Measurements from ENCODE around the gene CTTNBP2NL.
"Not testable (repeated sequence)": the region's sequence is repeated elsewhere in the genome, so short reads cannot be mapped to it uniquely, and the experiment has no call there.

CTTNBP2NL gene

DNA sequence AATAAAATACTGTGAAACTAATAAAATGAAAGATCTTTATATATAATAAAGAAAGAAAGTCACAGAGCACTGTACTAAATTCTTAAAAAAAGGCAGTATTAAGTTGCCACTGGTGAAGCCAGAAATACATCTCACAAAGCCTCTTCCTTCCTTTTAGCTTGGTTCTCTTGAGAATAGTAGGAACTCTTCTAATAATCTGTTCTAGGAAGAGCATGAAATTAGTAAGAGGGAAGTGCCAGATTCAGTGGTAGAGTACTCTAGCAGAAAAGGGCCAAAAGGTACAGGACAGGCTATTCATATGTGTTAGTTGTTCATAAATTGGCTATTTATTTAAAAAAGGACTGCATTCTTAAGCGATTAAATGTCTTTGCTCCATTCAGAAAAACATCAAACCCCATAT is 33.7 kb downstream of the CTTNBP2NL start:
- DNase-seq = no peak

- DNase-seq = no peak
Observed at GRCh38 chr1:112431038-112431437, 35.0 kb downstream of the CTTNBP2NL start.

GRCh38 chr1:112435448-112435847 is 39.4 kb downstream of the CTTNBP2NL start:
- DNase-seq = no peak

DNA sequence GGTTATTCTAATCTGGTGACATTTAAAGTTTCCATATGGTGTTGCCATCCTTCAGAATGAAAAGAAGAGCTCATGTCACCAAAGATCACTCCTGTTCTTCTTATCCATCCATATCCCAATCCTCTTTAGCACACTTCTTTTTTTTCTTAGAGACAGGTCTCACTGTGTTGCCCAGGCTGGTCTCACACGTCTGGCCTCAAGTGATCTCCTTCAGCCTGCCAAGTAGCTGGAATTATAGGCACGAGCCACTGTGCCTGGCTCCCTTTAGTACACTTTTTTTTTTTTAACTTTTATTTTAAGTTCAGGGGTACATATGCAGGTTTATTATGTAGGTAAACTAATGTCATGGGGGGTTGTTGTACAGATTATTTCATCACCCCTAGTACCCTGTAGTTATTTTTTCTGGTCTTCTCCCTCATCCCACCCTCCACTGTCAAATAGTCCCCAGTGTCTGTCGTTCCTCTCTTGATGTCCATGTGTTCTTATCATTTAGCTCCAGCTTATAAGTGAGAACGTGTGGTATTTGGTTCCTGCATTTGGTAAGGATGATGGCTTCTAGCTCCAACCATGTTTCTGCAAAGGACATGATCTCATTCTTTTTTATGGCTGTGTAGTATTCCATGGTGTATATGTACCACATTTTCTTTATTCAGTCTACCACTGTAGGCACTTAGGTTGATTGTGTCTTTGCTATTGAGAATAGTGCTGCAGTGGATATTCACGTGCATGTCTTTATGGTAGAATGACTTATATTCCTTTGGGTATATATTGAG is 40.6 kb downstream of the CTTNBP2NL start:
- DNase-seq = no peak

DNA sequence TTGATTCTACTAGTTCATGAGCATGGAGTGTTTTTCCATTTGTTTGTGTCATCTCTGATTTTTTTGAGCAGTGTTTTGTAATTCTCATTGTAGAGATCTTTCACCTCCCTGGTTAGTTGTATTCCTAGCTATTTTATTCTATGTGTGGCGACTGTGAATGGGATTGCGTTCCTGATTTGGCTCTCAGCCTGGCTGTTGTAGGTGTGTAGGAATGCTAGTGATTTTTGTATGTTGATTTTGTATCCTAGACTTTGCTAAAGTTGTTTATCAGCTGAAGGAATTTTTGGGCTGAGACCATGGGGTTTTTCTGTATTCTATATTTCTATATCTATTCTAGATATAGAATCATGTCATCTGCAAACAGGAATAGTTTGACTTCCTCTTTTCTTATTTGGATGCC is 42.1 kb downstream of the CTTNBP2NL start:
- DNase-seq = not testable (repeated sequence)

- no peak for DNase-seq
Observed at GRCh38 chr1:112439592-112439991, 43.6 kb downstream of the CTTNBP2NL start.

- DNase-seq = no peak
Observed at GRCh38 chr1:112440574-112440973, 44.6 kb downstream of the CTTNBP2NL start.

DNA sequence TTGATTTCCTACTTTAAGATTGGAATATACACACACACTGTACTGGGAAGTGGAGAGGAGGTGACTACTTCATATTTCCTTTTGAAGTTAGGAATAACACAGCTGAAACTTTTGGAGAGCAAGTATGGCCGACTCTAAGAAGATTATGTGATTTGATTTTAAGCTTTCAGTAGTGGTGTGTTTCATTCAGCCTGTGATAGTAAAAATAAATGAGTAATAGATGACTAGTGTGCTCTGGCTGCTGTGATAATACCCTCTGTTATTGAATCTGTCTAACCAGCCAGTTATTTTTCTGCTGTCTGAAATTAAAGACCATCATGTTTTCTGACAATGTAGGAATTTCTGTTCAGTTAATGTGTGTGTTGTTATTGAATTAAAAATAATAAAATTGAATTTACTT is 48.3 kb downstream of the CTTNBP2NL start:
- DNase-seq = no peak

DNA sequence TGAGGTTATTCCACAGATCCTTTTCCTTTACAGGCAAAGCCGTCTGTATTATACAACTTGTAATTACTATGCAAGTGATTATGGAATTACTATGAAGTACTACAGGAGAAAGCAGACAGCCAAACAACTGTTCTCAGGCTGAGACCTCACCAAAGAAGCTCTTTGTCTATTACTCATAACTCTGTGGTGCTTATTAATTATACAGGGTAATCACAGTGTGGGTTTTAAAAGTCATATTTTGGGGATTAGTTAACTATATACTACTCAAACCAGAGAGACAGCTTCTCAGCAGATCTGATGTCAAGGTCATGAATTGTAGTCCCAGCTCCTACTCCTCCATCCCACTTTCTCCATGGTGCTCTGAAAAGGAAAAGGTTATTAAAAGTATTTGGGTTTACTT is 49.6 kb downstream of the CTTNBP2NL start:
- DNase-seq = no peak

DNA sequence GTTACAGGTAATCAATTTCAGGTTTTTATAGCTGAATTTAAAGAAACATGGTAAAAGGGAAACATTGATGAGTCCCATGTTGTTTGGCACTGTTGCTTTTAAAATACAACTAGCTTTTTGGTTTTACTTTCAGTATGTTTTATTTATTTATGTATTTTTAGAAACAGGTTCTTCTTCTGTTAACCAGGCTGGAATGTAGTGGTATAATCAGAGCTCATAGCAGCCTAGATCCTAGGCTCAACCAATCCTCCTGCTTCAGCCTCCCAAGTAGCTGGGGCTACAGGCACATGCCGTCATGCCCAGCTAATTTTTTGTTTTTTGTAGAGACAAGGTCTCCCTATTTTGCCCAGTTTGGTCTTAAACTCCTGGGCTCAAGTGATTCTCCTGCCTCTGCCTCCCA is 50.4 kb downstream of the CTTNBP2NL start:
- DNase-seq = no peak

GRCh38 chr1:112448904-112449629 is 53.1 kb downstream of the CTTNBP2NL start:
- no peak for DNase-seq

DNA sequence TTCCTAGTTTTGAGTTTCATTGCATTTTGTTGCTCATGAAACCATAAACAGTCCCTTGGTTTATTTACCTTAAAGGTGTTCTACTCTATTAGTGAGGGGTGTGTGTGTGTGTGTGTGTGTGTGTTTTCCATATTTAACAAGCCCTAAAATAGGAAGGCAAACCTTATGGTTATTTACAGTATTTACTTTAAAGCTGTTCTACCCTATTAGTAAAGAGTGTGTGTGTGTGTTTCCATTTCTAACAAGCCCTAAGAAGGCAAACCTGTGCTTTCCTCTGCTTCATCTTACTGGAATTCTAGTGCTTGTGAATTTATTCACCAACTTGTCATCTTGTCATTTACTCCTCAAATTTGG is 53.6 kb downstream of the CTTNBP2NL start:
- no peak for DNase-seq

DNA sequence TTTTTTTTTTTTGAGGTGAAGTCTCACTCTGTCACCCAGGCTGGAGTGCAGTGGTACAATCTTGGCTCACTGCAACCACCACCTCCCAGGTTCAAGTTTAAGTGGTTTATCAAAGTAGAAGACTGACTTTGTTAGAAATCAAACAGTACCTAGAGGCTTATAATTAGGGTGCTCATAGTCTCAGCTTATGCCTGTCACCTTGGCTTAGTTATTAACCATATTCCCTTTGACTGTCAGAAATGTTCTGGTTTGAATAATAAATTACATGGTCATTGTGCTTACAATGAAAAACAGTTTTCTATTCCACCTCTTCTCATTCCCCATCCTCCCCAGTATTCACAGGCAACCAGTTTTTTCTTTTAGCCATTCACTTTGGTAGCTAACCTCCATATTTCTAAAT is 54.8 kb downstream of the CTTNBP2NL start:
- DNase-seq = no peak

DNA sequence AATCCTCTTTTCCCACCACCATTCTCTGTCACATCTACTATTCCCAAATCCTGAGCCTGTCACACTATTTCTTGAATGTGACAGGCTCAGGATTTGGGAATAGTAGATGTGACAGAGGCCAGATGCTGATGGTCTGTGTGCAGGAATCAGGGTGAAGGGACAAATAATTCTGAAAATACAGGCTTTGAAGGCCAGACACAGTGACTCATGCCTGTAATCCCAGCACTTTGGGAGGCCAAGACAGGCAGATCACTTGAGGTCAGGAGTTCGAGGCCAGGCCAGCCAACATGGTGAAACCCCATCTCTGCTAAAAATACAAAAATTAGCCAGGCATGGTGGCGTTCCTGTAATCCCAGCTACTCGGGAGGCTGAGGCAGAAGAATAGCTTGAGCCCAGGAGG is 55.3 kb downstream of the CTTNBP2NL start:
- not testable (repeated sequence) for DNase-seq

DNA sequence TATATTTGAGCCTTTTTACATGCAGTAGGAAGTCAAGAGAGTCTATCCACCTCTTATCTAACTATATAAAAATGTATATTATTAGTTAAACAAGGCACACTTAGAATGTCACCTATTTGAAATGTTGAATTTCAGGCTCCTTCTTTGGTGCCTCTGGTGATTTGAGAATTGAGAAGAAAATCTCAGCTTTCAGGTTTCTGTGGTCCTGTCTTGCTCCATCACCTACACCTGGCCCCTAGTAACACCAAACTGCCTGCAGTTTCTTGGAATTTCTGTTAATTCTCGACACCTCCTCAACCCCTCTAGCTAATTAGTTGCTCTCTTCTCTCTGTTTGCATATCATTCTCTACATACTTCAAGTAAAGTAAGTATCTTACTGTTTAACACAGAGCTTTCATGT is 57.9 kb downstream of the CTTNBP2NL start:
- DNase-seq = no peak

DNA sequence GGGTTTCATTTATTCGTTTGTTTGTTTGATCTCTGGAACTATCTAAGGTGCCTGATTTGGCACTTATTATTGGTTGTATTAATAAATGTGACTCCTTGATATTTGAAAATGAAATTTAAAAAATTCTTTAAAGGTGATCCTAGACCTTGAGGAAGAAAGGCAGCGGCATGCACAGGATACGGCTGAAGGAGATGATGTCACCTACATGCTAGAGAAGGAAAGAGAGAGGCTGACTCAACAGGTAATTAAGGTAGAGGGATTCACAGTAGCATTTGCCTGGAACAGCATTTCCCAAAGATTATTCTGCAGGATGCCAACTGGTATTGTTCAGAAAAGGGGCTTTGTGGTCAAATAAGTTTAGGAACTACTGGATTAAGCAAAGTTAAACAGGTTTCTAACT is 58.3 kb downstream of the CTTNBP2NL start:
- DNase-seq = no peak

DNA sequence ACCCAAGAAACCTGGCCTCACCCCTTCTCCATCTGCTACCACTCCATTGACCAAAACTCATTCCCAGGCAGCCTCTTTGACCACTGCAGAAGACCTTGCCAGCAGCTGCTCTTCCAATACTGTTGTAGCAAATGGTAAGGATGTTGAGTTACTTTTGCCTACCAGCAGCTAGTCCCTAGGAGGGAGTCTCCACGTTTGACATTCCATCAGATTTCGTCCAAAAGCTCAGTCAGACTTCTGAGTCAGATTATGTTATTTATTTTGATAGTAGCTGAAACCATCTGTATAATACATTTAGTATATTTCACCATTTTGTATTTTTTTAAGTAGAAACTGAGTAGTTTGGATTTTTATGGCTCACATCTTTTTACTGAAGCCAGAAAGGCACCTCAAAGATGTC is 61.2 kb downstream of the CTTNBP2NL start:
- DNase-seq = no peak

- DNase-seq = no peak
Observed at GRCh38 chr1:112457955-112458354, 61.9 kb downstream of the CTTNBP2NL start.

- no peak for DNase-seq
Observed at GRCh38 chr1:112458756-112459155, 62.7 kb downstream of the CTTNBP2NL start.

- DNase-seq = no peak
Observed at GRCh38 chr1:112460615-112461014, 64.6 kb downstream of the CTTNBP2NL start.

DNA sequence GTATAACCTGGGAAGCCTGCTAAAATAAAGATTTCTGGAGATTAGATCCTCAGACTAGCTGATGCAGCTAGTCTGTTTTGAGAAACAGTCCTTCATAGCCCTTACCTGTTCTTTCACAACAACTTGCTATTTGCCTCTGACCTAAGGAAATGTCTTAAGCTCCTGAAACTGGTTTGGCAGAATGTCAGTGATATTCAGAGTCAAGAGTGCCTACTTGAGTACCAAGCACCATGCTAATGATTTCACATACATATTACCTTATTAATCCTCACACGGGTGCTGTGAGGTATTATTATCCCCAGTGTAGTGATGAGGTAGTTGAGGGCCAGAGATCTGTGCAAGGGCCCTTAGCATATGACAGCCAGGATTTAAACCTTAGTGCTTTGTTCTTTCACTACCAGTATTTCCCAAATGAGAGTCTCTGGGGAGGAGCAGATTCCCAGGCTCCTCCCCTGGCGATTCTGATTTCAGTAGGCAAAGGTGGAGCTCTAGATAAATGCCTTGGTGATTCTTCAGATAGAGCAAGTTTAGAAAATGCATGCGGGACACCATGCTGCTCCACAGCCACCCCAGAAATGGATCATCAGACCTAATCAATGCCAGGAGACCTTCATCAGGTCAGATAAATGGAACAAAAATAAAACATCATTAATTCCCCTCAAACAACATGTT is 65.3 kb downstream of the CTTNBP2NL start:
- DNase-seq = no peak

DNA sequence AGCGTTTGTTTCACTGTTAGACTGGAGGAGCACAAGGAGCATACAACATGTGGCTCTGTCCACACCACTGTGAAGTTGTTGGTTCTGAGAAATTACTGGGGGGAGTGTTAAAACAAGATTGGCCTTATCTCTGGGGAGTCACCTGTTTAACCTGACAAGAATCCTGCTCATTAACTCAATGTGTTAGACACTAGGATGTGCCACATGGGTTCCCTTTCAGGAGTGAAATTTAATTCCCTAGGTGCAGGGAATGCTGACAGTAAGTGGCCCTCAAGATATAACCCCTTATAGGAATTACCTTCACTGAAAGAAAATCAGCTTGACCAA is 66.9 kb downstream of the CTTNBP2NL start:
- DNase-seq = no peak

DNA sequence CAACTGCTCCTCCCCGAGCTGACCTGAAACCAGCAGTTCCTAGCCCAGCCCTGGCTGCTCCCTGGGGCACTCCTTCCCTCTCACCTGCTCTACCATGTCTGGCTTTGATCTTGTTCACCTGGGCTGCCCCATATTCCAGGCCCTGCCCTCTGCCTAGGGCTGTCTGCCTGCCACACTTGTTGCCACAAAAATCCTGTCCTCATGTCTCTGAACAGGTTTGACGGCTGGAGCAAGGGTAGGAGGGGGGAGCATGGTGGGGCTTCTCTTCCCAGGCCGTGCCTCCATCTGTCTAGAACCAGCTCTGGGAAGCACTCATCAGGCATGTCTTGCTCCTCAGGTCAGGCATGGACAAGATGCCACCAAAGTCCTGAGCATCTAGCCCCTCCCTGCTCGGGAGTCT is 68.5 kb downstream of the CTTNBP2NL start:
- no peak for DNase-seq

GRCh38 chr1:112465122-112465521 is 69.1 kb downstream of the CTTNBP2NL start:
- no peak for DNase-seq

All from GF-D8 (cell line).